ENCODE data around the gene RPL10. TPM values are rescaled to one million over a fixed set of nuclear protein-coding genes. Genes with fewer than 3 reads are reported as not detected.

RPL10 gene
- total RNA-seq, 8 experiments from 2014 or later, result 1,839 to 5,261 (median 3,045) TPM

- peak within 1 kb of the TSS; percentile 72 to 95 (median 88) for H3K4me3 ChIP-seq
- peak; percentile 53 to 78 (median 66) for ATAC-seq (replicated peaks in 6 of 8)
- H3K4me1 ChIP-seq (replicated peaks in 1 of 2), result peaks cover 2 to 16% of the 10 kb centered on the region in 2 donors
- WGBS, 10 experiments, result 0% methylated on average over 2 of the region's 93 CpGs; no CpG with 5 or more reads in 9 of the 10 experiments
- in situ Hi-C loops (cut with MboI; ENCODE audit: low pct_unique_long_range_greater_than_20kb in 2 of 9, low sequenced_read_pairs in 9 of 9, unreplicated experiment in 9 of 9), result no loop called here
- H3K27ac ChIP-seq, result peak within 1 kb of the TSS; percentile 100
These were observed 39.0 kb downstream of the RPL10 start, which contains the start of gene GDI1 for GRCh38 chrX:154436983-154437752. Gene GDI1 (plus strand): TSS chrX:154437154. CDS start chrX:154437255, 101 bp downstream.

- Histone ChIP-seq H3K4me1 (replicated peaks in 1 of 2) (peaks cover 4 to 16% of the 10 kb centered on the region in 2 donors), H3K4me3 (peak overlapping the region; percentile 72 to 95 (median 88)), H3K27ac (peak overlapping the region; percentile 100)
- WGBS, 10 experiments, result 0 to 53% (median 30%) methylated on average over 1 to 9 of the region's 28 CpGs; no CpG with 5 or more reads in 6 of the 10 experiments
- in situ Hi-C loops (cut with MboI; ENCODE audit: low pct_unique_long_range_greater_than_20kb in 2 of 9, low sequenced_read_pairs in 9 of 9, unreplicated experiment in 9 of 9), result no loop called here
- peak in 1 of 8 experiments; percentile 9 for ATAC-seq (replicated peaks in 6 of 8)
These were observed 40.1 kb downstream of the RPL10 start for GRCh38 chrX:154437971-154438893.

DNA sequence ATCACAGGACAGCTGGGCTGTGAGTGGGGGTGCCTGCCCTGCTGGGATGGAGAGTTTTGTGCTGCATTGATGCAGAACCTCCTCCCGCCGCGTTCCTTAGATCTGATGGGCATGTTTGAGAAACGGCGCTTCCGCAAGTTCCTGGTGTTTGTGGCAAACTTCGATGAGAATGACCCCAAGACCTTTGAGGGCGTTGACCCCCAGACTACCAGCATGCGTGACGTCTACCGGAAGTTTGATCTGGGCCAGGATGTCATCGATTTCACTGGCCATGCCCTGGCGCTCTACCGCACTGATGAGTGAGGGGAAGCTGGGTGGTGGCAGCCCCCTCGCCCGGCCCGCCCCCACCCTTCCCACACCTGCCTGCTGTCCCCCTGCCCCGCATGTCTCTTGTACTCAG is 41.7 kb downstream of the RPL10 start:
- in situ Hi-C loops (cut with MboI; ENCODE audit: low pct_unique_long_range_greater_than_20kb in 2 of 9, low sequenced_read_pairs in 9 of 9, unreplicated experiment in 9 of 9), result no loop called here
- Histone ChIP-seq H3K4me3 (no peak overlapping the region), H3K4me1 (replicated peaks in 1 of 2) (peaks cover 7 to 20% of the 10 kb centered on the region in 2 donors), H3K27ac (no peak overlapping the region)
- WGBS, 10 experiments, result 70 to 100% (median 100%) methylated on average over 1 to 11 of the region's 18 CpGs; no CpG with 5 or more reads in 7 of the 10 experiments
- ATAC-seq (replicated peaks in 6 of 8), result no peak

GRCh38 chrX:154440623-154441357 is 42.6 kb downstream of the RPL10 start:
- in situ Hi-C loops (cut with MboI; ENCODE audit: low pct_unique_long_range_greater_than_20kb in 2 of 9, low sequenced_read_pairs in 9 of 9, unreplicated experiment in 9 of 9), result no loop called here

GRCh38 chrX:154441564-154441963 is 43.4 kb downstream of the RPL10 start:
- Histone ChIP-seq H3K27ac (no peak overlapping the region), H3K4me1 (replicated peaks in 1 of 2) (peaks cover 7 to 17% of the 10 kb centered on the region in 2 donors), H3K4me3 (no peak overlapping the region)
- in situ Hi-C loops (cut with MboI; ENCODE audit: low pct_unique_long_range_greater_than_20kb in 2 of 9, low sequenced_read_pairs in 9 of 9, unreplicated experiment in 9 of 9), result no loop called here
- ATAC-seq (replicated peaks in 6 of 8), result no peak
- no CpG with 5 or more reads among the region's 11 CpGs for WGBS, 10 experiments

More at GRCh38 chrX:154440623-154441357, 42.6 kb downstream of the RPL10 start:
- 60 to 68% (median 63%) methylated on average over 1 to 8 of the region's 17 CpGs; no CpG with 5 or more reads in 7 of the 10 experiments for WGBS, 10 experiments
- ATAC-seq (replicated peaks in 6 of 8), result no peak
- Histone ChIP-seq H3K27ac (no peak overlapping the region), H3K4me3 (no peak overlapping the region), H3K4me1 (replicated peaks in 1 of 2) (peaks cover 7 to 22% of the 10 kb centered on the region in 2 donors)

- no peak for ATAC-seq (replicated peaks in 6 of 8)
- 53 to 100% methylated on average over 2 to 3 of the region's 21 CpGs; no CpG with 5 or more reads in 8 of the 10 experiments for WGBS, 10 experiments
- H3K4me3 ChIP-seq, result no peak overlapping the region
- H3K4me1 ChIP-seq (replicated peaks in 1 of 2), result peaks cover 7 to 17% of the 10 kb centered on the region in 2 donors
- H3K27ac ChIP-seq, result no peak overlapping the region
- in situ Hi-C loops (cut with MboI; ENCODE audit: low pct_unique_long_range_greater_than_20kb in 2 of 9, low sequenced_read_pairs in 9 of 9, unreplicated experiment in 9 of 9), result no loop called here
These were observed 44.0 kb downstream of the RPL10 start for GRCh38 chrX:154441984-154442707.

DNA sequence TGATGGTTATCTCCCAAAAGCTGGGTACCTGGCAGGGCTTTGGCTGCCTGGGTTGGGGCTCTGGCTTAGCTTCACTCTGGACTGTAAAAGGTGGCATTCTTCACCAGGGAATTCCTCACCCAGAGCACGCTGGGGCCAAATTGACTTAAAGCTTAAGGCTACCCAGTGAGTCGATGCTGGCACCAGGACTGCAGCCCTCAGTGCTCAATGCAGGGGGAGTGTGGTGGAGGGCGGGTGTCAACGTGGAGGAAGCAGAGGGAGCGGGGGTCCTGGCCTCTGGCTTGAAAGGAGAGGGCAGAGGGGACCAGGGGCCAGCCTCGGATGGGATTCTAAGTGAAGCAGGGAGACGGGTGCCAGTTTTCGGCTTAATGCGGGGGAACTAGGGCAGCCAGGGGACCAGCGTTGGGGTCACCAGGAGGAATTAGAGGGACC is 45.3 kb downstream of the RPL10 start:
- Histone ChIP-seq H3K4me3 (peak overlapping the region; percentile 56 to 99 (median 70)), H3K4me1 (replicated peaks in 1 of 2) (peaks cover 7 to 16% of the 10 kb centered on the region in 2 donors), H3K27ac (peak overlapping the region; percentile 84 to 86)
- WGBS, 10 experiments, result 31% methylated on average over 3 of the region's 10 CpGs; no CpG with 5 or more reads in 9 of the 10 experiments
- in situ Hi-C loops (cut with MboI; ENCODE audit: low pct_unique_long_range_greater_than_20kb in 2 of 9, low sequenced_read_pairs in 9 of 9, unreplicated experiment in 9 of 9), result no loop called here
- ATAC-seq (replicated peaks in 6 of 8), result peak; percentile 5 to 54 (median 50)

DNA sequence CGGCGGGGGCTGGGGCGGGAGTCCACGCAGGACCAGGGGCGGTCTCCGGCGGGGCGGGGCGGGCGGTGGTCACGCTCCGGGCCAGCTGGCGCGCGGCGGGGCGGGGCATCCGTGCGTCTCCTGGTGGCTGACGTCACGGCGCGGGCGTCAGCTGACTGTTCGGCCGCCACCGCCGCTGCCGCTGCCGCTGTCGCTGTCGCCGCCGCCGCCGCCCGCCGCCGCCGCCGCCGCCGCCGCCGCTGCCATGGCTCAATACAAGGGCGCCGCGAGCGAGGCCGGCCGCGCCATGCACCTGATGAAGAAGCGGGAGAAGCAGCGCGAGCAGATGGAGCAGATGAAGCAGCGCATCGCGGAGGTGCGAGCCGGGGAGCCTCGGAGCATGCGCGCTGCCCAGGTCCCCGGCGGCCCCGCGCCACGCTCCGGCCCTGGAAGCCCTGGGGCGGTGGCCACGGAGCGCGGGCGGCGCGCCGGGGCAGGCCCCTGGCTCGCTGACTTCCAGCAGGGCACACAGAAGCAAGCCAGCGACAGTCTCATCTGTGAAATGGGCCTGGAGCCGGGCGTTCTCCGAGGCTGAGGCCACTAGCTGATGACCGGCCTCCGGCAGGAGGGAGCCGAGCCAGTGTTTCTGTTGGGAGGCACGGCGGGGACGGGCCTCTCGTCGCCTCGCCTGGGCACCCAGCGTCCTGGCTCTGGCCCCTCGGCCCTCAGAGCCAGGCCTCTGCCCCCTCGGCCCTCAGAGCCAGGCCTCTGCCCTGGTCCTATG is 46.0 kb downstream of the RPL10 start, which contains the start of gene FAM50A:
Gene FAM50A, plus strand, starts transcription at position 150 of the 763 bp plus-strand sequence. Its CDS starts 95 bp downstream, at position 245.
- no CpG with 5 or more reads among the region's 94 CpGs for WGBS, 10 experiments

GRCh38 chrX:154444755-154445246 is 46.6 kb downstream of the RPL10 start:
- in situ Hi-C loops (cut with MboI; ENCODE audit: low pct_unique_long_range_greater_than_20kb in 2 of 9, low sequenced_read_pairs in 9 of 9, unreplicated experiment in 9 of 9), result no loop called here

More for the DNA sequence above, 46.0 kb downstream of the RPL10 start, which contains the start of gene FAM50A:
- ATAC-seq (replicated peaks in 6 of 8), result peak; percentile 79 to 92 (median 86)
- H3K4me3 ChIP-seq, result peak within 1 kb of the TSS; percentile 56 to 99 (median 70)
- in situ Hi-C loops (cut with MboI; ENCODE audit: low pct_unique_long_range_greater_than_20kb in 2 of 9, low sequenced_read_pairs in 9 of 9, unreplicated experiment in 9 of 9), result no loop called here
- peak within 1 kb of the TSS; percentile 84 to 86 for H3K27ac ChIP-seq
- peaks cover 7 to 9% of the 10 kb centered on the region in 2 donors for H3K4me1 ChIP-seq (replicated peaks in 1 of 2)

GRCh38 chrX:154445776-154446175 is 47.6 kb downstream of the RPL10 start:
- 60 to 80% methylated on average over 2 of the region's 16 CpGs; no CpG with 5 or more reads in 8 of the 10 experiments for WGBS, 10 experiments
- ATAC-seq (replicated peaks in 6 of 8), result no peak
- in situ Hi-C loops (cut with MboI; ENCODE audit: low pct_unique_long_range_greater_than_20kb in 2 of 9, low sequenced_read_pairs in 9 of 9, unreplicated experiment in 9 of 9), result no loop called here
- Histone ChIP-seq H3K27ac (no peak overlapping the region), H3K4me3 (no peak overlapping the region), H3K4me1 (replicated peaks in 1 of 2) (peaks cover 5 to 9% of the 10 kb centered on the region in 2 donors)

More at GRCh38 chrX:154444755-154445246, 46.6 kb downstream of the RPL10 start:
- peaks cover 5 to 9% of the 10 kb centered on the region in 2 donors for H3K4me1 ChIP-seq (replicated peaks in 1 of 2)
- peak overlapping the region; percentile 84 to 86 for H3K27ac ChIP-seq
- WGBS, 10 experiments, result 70% methylated on average over 2 of the region's 13 CpGs; no CpG with 5 or more reads in 9 of the 10 experiments
- peak overlapping the region; percentile 56 to 99 (median 70) for H3K4me3 ChIP-seq
- peak in 2 of 8 experiments; percentile 7 to 14 for ATAC-seq (replicated peaks in 6 of 8)

DNA sequence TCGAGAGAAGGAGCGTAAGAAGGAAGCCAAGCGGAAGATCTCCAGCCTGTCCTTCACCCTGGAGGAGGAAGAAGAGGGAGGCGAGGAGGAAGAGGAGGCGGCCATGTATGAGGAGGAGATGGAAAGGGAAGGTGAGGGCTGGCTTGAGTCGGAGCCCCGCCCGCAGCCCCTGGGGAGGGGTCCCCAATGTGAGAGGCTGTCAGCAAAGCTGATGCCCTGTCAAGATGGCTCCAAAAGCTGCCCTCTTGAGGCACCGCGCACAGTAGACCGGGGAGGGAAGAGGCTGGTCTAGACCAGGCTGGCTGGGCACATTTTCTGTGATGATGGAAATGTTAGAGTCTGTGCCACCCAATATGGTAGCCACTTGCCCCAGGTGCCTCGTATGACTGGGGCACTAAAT is 48.3 kb downstream of the RPL10 start:
- no peak for ATAC-seq (replicated peaks in 6 of 8)
- H3K27ac ChIP-seq, result no peak overlapping the region
- H3K4me3 ChIP-seq, result no peak overlapping the region
- in situ Hi-C loops (cut with MboI; ENCODE audit: low pct_unique_long_range_greater_than_20kb in 2 of 9, low sequenced_read_pairs in 9 of 9, unreplicated experiment in 9 of 9), result no loop called here
- H3K4me1 ChIP-seq (replicated peaks in 1 of 2), result peaks cover 5 to 9% of the 10 kb centered on the region in 2 donors
- 70 to 100% methylated on average over 2 of the region's 12 CpGs; no CpG with 5 or more reads in 8 of the 10 experiments for WGBS, 10 experiments
